Measurements from ENCODE around the gene ZNF205. TPM values are rescaled to one million over a fixed set of nuclear protein-coding genes. Genes with fewer than 3 reads are reported as not detected.
A peak's percentile ranks its signal among the peaks of the same experiment; 100 is the strongest.

Gene ZNF205
- total and polyA plus RNA-seq, 9 of the 15 experiments (the other 6 are each of a cell fraction or from before 2014, with no cell fraction given), result 2.4 to 11.8 (median 5.1) TPM; not detected in 2

DNA sequence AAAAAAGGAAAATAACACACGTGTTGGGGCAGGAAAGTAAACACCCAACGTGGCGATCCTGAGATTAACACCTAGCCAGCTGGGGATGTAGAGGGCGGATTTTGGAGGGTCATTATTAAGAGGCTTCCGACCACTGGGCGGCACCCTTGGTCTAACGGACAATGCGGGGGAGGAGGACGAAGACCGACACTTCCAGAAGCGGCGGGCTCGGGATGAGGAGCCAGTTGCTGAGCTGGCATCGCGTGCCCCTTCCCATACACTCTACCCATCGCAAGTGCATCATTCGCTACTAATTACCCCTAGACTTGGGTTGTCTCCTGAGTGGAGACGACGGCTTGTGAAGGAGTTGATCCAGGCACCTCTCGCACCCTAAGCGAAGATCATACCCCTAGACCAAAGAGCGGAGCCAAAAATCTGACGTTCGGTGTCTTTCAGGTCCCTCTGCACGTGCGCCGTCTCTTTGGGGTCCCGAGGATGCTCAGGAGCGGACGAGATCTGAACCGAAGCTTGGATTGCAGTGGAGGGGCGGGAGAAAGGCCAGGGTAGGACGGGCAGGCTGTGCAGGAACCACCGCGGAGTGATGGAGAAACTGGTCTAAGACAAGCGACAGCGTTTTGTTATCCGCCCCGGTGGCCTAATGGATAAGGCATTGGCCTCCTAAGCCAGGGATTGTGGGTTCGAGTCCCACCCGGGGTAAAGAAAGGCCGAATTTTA is 40.0 kb downstream of the ZNF205 start (continued):
- TF ChIP-seq HMG20B (CRISPR knock-in tag; IDR thresholded peaks at IDR 0.05), result no peak
- TF ChIP-seq ESRRA (IDR thresholded peaks at IDR 0.05; ENCODE audit: borderline replicate concordance, low read depth), result peak; percentile 58
- TF ChIP-seq, protein P1, sequence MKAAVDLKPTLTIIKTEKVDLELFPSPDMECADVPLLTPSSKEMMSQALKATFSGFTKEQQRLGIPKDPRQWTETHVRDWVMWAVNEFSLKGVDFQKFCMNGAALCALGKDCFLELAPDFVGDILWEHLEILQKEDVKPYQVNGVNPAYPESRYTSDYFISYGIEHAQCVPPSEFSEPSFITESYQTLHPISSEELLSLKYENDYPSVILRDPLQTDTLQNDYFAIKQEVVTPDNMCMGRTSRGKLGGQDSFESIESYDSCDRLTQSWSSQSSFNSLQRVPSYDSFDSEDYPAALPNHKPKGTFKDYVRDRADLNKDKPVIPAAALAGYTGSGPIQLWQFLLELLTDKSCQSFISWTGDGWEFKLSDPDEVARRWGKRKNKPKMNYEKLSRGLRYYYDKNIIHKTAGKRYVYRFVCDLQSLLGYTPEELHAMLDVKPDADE (conservative IDR thresholded peaks at IDR 0.05; ENCODE audit: control insufficient read depth, low read depth, low read length), result peak; percentile 86; the same call in 1 of the 2 replicates
- TF ChIP-seq GABPB1 (CRISPR knock-in tag; IDR thresholded peaks at IDR 0.05), result peak; percentile 83
- peak; percentile 78 for TF ChIP-seq ATF7 (IDR thresholded peaks at IDR 0.05)
- peak; percentile 40 to 88; a peak in 2 of 4 replicates for TF ChIP-seq RCOR1 (IDR thresholded peaks at IDR 0.05; ENCODE audit: borderline replicate concordance in 1 of 2, low read depth in 2 of 2, low read length in 2 of 2)
- TF ChIP-seq BCOR (IDR thresholded peaks at IDR 0.05), result peak; percentile 79
- no peak for TF ChIP-seq ZNF717 (CRISPR knock-in tag; IDR thresholded peaks at IDR 0.05)
- no peak for TF ChIP-seq ATF1 (CRISPR knock-in tag; IDR thresholded peaks at IDR 0.05)
- TF ChIP-seq ATF1 (tag; IDR thresholded peaks at IDR 0.05), result peak; percentile 77
- TF ChIP-seq, protein P2, sequence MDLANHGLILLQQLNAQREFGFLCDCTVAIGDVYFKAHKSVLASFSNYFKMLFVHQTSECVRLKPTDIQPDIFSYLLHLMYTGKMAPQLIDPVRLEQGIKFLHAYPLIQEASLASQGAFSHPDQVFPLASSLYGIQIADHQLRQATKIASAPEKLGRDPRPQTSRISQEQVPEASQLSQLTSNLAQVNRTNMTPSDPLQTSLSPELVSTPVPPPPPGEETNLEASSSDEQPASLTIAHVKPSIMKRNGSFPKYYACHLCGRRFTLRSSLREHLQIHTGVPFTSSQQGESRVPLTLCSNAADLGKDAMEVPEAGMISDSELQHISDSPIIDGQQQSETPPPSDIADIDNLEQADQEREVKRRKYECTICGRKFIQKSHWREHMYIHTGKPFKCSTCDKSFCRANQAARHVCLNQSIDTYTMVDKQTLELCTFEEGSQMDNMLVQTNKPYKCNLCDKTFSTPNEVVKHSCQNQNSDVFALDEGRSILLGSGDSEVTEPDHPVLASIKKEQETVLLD (IDR thresholded peaks at IDR 0.05), result 0 out of 2 replicates have a peak, but pooled peaks have one; percentile 45
- TF ChIP-seq, protein P3, sequence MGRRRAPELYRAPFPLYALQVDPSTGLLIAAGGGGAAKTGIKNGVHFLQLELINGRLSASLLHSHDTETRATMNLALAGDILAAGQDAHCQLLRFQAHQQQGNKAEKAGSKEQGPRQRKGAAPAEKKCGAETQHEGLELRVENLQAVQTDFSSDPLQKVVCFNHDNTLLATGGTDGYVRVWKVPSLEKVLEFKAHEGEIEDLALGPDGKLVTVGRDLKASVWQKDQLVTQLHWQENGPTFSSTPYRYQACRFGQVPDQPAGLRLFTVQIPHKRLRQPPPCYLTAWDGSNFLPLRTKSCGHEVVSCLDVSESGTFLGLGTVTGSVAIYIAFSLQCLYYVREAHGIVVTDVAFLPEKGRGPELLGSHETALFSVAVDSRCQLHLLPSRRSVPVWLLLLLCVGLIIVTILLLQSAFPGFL (CRISPR knock-in tag; IDR thresholded peaks at IDR 0.05), result no peak
- TF ChIP-seq, protein P4, sequence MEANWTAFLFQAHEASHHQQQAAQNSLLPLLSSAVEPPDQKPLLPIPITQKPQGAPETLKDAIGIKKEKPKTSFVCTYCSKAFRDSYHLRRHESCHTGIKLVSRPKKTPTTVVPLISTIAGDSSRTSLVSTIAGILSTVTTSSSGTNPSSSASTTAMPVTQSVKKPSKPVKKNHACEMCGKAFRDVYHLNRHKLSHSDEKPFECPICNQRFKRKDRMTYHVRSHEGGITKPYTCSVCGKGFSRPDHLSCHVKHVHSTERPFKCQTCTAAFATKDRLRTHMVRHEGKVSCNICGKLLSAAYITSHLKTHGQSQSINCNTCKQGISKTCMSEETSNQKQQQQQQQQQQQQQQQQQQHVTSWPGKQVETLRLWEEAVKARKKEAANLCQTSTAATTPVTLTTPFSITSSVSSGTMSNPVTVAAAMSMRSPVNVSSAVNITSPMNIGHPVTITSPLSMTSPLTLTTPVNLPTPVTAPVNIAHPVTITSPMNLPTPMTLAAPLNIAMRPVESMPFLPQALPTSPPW (CRISPR knock-in tag; IDR thresholded peaks at IDR 0.05), result peak; percentile 60
- TF ChIP-seq, protein P5, sequence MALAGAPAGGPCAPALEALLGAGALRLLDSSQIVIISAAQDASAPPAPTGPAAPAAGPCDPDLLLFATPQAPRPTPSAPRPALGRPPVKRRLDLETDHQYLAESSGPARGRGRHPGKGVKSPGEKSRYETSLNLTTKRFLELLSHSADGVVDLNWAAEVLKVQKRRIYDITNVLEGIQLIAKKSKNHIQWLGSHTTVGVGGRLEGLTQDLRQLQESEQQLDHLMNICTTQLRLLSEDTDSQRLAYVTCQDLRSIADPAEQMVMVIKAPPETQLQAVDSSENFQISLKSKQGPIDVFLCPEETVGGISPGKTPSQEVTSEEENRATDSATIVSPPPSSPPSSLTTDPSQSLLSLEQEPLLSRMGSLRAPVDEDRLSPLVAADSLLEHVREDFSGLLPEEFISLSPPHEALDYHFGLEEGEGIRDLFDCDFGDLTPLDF (CRISPR knock-in tag; IDR thresholded peaks at IDR 0.05), result peak; percentile 74; the same call in 1 of the 2 replicates
- peak; percentile 3 for TF ChIP-seq HDAC3 (IDR thresholded peaks at IDR 0.05; ENCODE audit: borderline replicate concordance, partially characterized antibody)
- TF ChIP-seq ILF3 (IDR thresholded peaks at IDR 0.05; ENCODE audit: borderline replicate concordance), result no peak
- TF ChIP-seq, protein P6, sequence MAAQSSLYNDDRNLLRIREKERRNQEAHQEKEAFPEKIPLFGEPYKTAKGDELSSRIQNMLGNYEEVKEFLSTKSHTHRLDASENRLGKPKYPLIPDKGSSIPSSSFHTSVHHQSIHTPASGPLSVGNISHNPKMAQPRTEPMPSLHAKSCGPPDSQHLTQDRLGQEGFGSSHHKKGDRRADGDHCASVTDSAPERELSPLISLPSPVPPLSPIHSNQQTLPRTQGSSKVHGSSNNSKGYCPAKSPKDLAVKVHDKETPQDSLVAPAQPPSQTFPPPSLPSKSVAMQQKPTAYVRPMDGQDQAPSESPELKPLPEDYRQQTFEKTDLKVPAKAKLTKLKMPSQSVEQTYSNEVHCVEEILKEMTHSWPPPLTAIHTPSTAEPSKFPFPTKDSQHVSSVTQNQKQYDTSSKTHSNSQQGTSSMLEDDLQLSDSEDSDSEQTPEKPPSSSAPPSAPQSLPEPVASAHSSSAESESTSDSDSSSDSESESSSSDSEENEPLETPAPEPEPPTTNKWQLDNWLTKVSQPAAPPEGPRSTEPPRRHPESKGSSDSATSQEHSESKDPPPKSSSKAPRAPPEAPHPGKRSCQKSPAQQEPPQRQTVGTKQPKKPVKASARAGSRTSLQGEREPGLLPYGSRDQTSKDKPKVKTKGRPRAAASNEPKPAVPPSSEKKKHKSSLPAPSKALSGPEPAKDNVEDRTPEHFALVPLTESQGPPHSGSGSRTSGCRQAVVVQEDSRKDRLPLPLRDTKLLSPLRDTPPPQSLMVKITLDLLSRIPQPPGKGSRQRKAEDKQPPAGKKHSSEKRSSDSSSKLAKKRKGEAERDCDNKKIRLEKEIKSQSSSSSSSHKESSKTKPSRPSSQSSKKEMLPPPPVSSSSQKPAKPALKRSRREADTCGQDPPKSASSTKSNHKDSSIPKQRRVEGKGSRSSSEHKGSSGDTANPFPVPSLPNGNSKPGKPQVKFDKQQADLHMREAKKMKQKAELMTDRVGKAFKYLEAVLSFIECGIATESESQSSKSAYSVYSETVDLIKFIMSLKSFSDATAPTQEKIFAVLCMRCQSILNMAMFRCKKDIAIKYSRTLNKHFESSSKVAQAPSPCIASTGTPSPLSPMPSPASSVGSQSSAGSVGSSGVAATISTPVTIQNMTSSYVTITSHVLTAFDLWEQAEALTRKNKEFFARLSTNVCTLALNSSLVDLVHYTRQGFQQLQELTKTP (IDR thresholded peaks at IDR 0.05; ENCODE audit: low read depth in 1 of 2, partially characterized antibody in 2 of 2), result peak in 1 of 2 experiments; percentile 64
